Dendritic cell treated with granulocyte-macrophage colony-stimulating factor and Interleukin-4, amounts not matched to agents 40 ng/mL and 50 ng/mL, for 4 days (primary cell): ENCODE measurements around the gene EGR4.
"Not testable (repeated sequence)": the region's sequence is repeated elsewhere in the genome, so short reads cannot be mapped to it uniquely, and the experiment has no call there.

Source experiments
- H3K27ac Mint-ChIP-seq: one replicate; pipeline ENCODE4 v1.8.0; 2022; ENCODE audit warnings: mild to moderate bottlenecking, mixed read lengths
- H3K27me3 Mint-ChIP-seq: one replicate; pipeline ENCODE4 v1.8.0; 2022; ENCODE audit warnings: mild to moderate bottlenecking, mixed read lengths
- H3K36me3 Mint-ChIP-seq: one replicate; pipeline ENCODE4 v1.8.0; 2022; ENCODE audit warnings: low read depth, mixed read lengths
- H3K4me1 Mint-ChIP-seq: one replicate; pipeline ENCODE4 v1.8.0; 2022; ENCODE audit warnings: low read depth, mixed read lengths
- H3K4me3 Mint-ChIP-seq: one replicate; pipeline ENCODE4 v1.8.0; 2022; ENCODE audit warnings: mild to moderate bottlenecking, moderate library complexity, mixed read lengths
- H3K9me3 Mint-ChIP-seq: one replicate; pipeline ENCODE4 v1.8.0; 2022; ENCODE audit warnings: mixed read lengths
- intact Hi-C: fragments of 100-400 bp; cut with micrococcal nuclease; formaldehyde crosslinking; loops from one replicate; pipeline ENCODE4 v1.15.0; 2022

EGR4 gene

GRCh38 chr2:73264332-73264606 lies 29.1 kb downstream of the EGR4 start:
- no peak overlapping the region for H3K4me3 Mint-ChIP-seq
- no peaks in the 10 kb centered on the region for H3K4me1 Mint-ChIP-seq
- intact Hi-C loops: no loop called here
- H3K27me3 Mint-ChIP-seq: peaks cover 6% of the 10 kb centered on the region
- no peak overlapping the region for H3K27ac Mint-ChIP-seq
- H3K9me3 Mint-ChIP-seq: no peaks in the 10 kb centered on the region
- peaks cover 83% of the 10 kb centered on the region for H3K36me3 Mint-ChIP-seq

GRCh38 chr2:73263540-73264331 lies 29.6 kb downstream of the EGR4 start:
- H3K9me3 Mint-ChIP-seq: no peaks in the 10 kb centered on the region
- peaks cover 85% of the 10 kb centered on the region for H3K36me3 Mint-ChIP-seq
- H3K4me1 Mint-ChIP-seq: no peaks in the 10 kb centered on the region
- no peak overlapping the region for H3K4me3 Mint-ChIP-seq
- intact Hi-C loops: no loop called here
- no peak overlapping the region for H3K27ac Mint-ChIP-seq
- peaks cover 3% of the 10 kb centered on the region for H3K27me3 Mint-ChIP-seq

DNA sequence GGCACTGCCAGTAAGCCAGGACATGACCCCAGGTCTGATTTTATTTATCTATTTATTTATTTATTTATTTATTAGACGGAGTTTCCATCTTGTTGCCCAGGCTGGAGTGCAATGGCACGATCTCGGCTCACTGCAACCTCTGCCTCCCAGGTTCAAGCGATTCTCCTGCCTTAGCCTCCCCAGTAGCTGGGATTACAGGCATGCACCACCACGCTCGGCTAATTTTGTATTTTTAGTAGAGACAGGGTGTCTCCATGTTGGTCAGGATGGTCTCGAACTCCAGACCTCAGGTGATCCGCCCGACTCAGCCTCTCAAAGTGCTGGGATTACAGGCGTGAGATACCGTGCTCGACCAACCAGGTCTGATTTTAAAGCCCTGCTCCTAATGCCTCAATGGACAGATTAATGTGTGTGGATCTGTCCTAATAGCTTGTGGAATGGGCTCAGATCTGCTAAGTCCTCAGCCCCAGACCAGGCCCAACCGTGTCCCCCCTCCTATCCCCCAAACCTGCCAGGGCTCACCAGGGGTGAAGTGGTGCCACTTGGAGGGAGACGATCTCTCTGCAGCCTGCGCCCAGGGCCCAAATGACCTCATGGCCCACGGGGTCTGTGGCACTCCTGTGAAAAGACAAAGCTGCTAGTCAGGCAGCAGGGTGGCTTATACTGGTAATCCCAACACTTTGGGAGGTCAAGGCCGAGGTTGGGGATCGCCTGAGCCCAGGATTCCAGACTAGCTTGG lies 30.5 kb downstream of the EGR4 start:
- peaks cover 85% of the 10 kb centered on the region for H3K36me3 Mint-ChIP-seq
- H3K27ac Mint-ChIP-seq, H3K4me3 Mint-ChIP-seq, H3K9me3 Mint-ChIP-seq, intact Hi-C loops, H3K27me3 Mint-ChIP-seq, H3K4me1 Mint-ChIP-seq: not testable (repeated sequence)

DNA sequence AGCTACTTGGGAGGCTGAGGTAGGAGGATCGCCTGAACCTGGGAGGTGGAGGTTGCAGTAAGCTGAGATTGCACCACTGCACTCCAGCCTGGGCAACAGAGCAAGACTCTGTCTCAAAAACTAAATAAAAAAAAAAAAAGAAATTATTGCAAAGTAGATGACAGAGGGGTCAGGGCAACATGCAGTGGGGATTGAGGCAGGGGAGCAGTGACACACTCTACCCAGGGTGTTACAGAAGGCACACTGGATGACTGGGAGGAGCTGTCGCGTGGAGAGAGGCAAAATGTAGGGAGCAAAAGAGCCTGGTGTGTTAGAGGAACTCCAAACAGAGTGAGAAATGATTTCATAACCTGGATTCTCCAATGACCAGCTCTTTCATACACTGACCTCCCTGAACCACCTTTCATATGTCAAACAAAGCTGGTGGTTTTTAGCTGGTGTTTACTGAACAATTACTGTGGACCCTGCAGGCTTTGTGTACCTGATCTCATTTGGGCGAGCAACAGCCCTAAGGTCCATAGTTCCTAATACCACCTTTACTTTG lies 31.2 kb downstream of the EGR4 start:
- Mint-ChIP-seq H3K36me3 (peaks cover 84% of the 10 kb centered on the region), H3K4me1 (peaks cover 5% of the 10 kb centered on the region), H3K4me3 (no peak overlapping the region), H3K9me3 (no peaks in the 10 kb centered on the region), H3K27me3 (no peaks in the 10 kb centered on the region), H3K27ac (no peak overlapping the region)
- intact Hi-C loops: no loop called here

- peaks cover 5% of the 10 kb centered on the region for H3K4me1 Mint-ChIP-seq
- H3K9me3 Mint-ChIP-seq: no peaks in the 10 kb centered on the region
- H3K27ac Mint-ChIP-seq: no peak overlapping the region
- H3K36me3 Mint-ChIP-seq: peaks cover 79% of the 10 kb centered on the region
- no peak overlapping the region for H3K4me3 Mint-ChIP-seq
- intact Hi-C loops: no loop called here
- H3K27me3 Mint-ChIP-seq: no peaks in the 10 kb centered on the region
These were observed 32.9 kb downstream of the EGR4 start for GRCh38 chr2:73260338-73260984.

DNA sequence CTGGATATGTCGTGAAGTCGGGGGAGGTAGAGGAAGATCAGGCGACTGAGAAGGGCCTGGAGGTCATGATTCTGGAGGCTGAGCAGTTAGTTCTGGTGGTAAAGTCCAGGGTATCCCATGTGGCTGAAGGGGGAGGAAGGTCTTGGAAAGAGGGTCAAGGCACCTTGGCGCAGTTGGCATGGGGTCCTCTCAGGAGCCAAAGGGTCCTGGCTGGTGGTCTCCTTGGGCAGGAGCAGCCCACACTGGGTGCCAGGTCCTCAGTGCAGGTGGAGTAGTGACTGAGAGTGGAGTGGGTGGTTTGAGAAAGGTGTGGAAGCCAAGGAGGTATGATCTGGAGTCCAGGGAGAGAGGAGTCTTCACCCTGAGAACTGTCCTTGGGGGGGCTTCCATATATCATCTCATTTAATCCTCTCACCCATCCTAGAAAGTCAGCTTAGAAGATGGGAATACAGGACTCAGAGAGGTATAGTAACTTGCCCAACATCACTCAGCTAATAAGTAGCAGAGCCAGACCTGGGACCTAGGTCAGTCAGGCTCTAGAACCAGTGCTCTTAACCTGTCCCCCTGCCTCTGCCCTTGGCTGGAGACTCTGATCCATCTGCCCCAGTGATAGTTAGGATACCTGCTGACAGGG lies 33.5 kb downstream of the EGR4 start:
- H3K27me3 Mint-ChIP-seq: no peaks in the 10 kb centered on the region

GRCh38 chr2:73259276-73259675 lies 34.1 kb downstream of the EGR4 start:
- H3K4me1 Mint-ChIP-seq: peaks cover 11% of the 10 kb centered on the region
- H3K27ac Mint-ChIP-seq: no peak overlapping the region
- no peaks in the 10 kb centered on the region for H3K27me3 Mint-ChIP-seq
- intact Hi-C loops: no loop called here
- H3K4me3 Mint-ChIP-seq: no peak overlapping the region
- peaks cover 80% of the 10 kb centered on the region for H3K36me3 Mint-ChIP-seq
- H3K9me3 Mint-ChIP-seq: no peaks in the 10 kb centered on the region

More for the DNA sequence above, 33.5 kb downstream of the EGR4 start:
- Mint-ChIP-seq H3K27ac (no peak overlapping the region), H3K4me3 (no peak overlapping the region), H3K36me3 (peaks cover 80% of the 10 kb centered on the region), H3K9me3 (no peaks in the 10 kb centered on the region), H3K4me1 (peaks cover 10% of the 10 kb centered on the region)
- intact Hi-C loops: no loop called here

DNA sequence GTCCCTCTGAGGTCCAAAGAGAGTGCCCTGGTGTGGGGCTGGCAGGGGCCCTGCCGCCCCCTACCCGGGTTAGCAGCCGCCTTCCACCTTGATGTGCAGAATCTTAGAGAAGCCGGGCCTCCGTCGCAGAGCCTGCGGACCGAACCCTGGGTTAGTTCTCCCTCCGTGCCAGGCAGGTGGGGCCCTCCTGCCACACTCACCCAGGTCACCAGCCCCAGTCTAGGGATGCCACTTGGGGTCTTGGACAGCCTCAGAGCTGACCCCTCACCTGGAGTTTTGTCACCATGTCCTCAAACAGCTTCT lies 34.5 kb downstream of the EGR4 start:
- Mint-ChIP-seq H3K9me3 (no peaks in the 10 kb centered on the region), H3K27me3 (no peaks in the 10 kb centered on the region), H3K27ac (no peak overlapping the region), H3K4me1 (peaks cover 14% of the 10 kb centered on the region), H3K36me3 (peaks cover 80% of the 10 kb centered on the region), H3K4me3 (no peak overlapping the region)
- intact Hi-C loops: no loop called here

DNA sequence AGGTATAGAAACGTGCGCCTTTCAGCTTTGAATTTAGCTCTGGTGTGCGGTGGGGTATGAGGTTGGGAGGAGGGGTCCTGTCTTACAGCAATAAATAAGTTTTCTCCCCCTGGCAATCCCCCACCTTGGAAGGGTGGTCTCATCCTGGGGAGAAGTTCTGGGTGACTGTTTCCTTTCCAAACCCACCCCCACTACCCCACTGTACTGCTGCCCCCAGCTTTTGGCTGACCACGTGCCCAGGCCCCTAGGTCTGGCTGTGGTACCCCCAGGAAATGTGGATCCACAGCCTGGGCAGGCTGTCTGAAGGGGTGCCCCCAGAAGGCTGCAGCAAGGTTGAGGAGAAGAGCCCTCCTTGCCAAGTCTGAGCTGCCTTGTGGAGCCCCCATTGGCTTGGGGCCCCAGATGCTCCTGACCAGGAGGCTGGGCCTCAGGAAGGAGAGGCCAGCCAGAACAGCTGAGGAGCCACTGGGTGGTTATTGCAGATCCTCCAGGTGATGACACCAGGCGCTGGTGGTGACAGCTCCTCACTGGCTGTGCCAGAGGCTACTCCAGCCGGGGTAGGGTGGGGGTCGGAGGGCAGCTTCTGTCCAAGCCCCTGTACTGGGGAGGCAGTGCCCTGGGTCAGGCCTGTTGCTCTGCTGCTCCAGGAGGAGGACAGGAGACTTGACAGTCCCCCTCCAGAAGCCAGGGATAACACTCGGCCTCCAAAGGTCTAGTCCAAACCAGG lies 35.0 kb downstream of the EGR4 start:
- Mint-ChIP-seq H3K9me3 (no peaks in the 10 kb centered on the region), H3K36me3 (peaks cover 80% of the 10 kb centered on the region), H3K27ac (no peak overlapping the region), H3K27me3 (no peaks in the 10 kb centered on the region), H3K4me1 (peaks cover 19% of the 10 kb centered on the region), H3K4me3 (no peak overlapping the region)
- intact Hi-C loops: no loop called here

DNA sequence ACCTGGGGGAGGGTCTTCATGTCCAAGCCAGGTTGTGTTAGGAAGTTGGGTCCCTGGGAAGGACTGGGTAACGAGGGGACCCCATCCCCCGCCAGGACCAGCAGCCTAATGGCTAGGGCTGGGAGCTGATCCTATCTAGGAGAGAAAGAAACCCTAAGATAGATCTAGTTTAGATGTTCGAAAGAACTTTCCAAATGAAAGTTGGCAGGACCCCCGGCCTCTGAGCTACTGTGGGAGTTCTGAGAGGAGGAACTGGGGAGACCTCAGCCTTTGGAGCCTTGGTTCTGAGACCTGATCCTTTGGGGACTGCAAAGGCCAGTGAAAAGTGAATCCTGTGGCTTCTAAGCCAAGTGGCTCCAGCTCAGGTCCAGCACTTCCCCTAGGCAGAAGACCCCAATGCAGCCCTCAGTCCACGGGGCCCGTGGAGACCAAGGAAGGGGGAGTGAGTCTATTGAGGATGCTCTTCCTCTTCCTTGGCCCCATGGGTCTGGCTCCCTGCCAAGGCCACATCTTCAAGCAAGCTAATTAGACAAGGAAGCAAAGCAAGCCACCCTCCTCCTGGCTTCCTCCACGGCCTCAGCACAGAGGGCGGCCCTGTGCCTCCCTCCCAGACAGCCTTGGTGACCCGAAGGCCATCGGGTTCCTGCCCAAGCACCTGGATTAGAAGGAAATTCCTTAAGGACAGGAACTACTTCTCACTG lies 35.8 kb downstream of the EGR4 start:
- H3K9me3 Mint-ChIP-seq: no peaks in the 10 kb centered on the region
- no peak overlapping the region for H3K27ac Mint-ChIP-seq
- H3K4me1 Mint-ChIP-seq: peaks cover 27% of the 10 kb centered on the region
- H3K27me3 Mint-ChIP-seq: no peaks in the 10 kb centered on the region
- H3K4me3 Mint-ChIP-seq: no peak overlapping the region
- intact Hi-C loops: no loop called here
- H3K36me3 Mint-ChIP-seq: peaks cover 82% of the 10 kb centered on the region

DNA sequence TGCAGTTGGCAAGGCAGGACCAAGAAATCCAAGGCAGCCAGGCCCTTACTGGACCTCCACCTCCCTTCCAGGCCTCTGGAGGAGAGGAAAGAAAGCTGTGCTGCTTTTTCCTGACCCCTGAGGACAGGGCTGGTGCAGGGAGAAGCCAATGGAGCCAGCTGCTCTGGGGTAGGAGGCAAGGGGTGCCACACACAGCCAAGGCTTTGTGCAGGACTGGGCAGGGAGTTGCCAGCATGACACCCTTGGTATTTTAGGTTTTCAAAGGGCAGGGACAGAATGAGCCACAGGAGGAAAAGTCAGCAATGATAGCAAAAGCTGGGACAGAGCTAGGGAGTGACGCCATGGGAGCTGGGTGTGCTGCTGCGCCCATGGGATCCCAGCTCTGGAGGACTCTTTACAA lies 36.3 kb downstream of the EGR4 start:
- intact Hi-C loops: no loop called here
- Mint-ChIP-seq H3K27ac (no peak overlapping the region), H3K36me3 (peaks cover 87% of the 10 kb centered on the region), H3K27me3 (no peaks in the 10 kb centered on the region), H3K9me3 (no peaks in the 10 kb centered on the region), H3K4me1 (peaks cover 31% of the 10 kb centered on the region), H3K4me3 (no peak overlapping the region)

GRCh38 chr2:73256618-73256922 lies 36.8 kb downstream of the EGR4 start:
- intact Hi-C loops: no loop called here
- peaks cover 31% of the 10 kb centered on the region for H3K4me1 Mint-ChIP-seq

DNA sequence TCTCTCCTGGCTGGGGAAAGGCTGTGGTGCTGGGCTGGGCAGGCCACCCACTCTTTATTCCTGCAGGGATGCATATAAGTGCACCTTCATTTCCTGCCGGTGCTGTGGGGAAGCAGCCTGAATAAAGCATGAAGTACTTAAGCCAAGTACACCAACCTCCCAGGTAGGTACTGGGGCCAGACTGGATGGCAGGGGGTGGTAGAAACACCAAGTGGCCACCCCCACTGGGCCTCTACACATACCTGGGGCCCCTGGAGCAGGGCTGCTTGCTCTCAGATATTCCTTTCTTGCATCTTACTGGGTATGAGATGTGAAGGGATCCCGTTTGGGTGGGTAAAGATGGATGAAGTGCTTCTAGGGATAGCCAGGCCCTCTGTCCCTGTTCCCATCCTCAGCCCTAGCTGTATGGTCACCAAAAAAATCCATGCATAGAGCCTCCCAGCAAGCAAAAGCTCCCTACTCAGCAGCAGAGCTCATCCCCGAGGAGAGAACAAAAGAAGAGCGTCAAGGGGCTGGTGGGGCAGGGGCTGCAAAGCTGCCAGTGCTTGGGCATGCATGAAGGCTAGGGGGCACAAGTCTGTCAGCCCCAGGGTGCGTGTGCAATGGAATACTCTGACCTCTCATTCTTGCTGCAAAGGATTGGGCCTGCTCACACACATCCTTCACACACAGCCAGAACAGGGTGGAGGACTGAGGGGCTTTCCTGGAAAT lies 37.3 kb downstream of the EGR4 start:
- Mint-ChIP-seq H3K36me3 (peaks cover 88% of the 10 kb centered on the region), H3K4me3 (no peak overlapping the region), H3K27ac (no peak overlapping the region), H3K9me3 (no peaks in the 10 kb centered on the region), H3K27me3 (no peaks in the 10 kb centered on the region), H3K4me1 (peaks cover 31% of the 10 kb centered on the region)
- intact Hi-C loops: no loop called here

More at GRCh38 chr2:73256618-73256922, 36.8 kb downstream of the EGR4 start:
- H3K4me3 Mint-ChIP-seq: no peak overlapping the region
- no peaks in the 10 kb centered on the region for H3K9me3 Mint-ChIP-seq
- peaks cover 88% of the 10 kb centered on the region for H3K36me3 Mint-ChIP-seq
- H3K27ac Mint-ChIP-seq: no peak overlapping the region
- no peaks in the 10 kb centered on the region for H3K27me3 Mint-ChIP-seq
